ENCODE data around the gene ARHGAP26.
"Not testable (repeated sequence)": the region's sequence is repeated elsewhere in the genome, so short reads cannot be mapped to it uniquely, and the experiment has no call there.

The ARHGAP26 gene

GRCh38 chr5:142969624-142970439, 199.7 kb downstream of the ARHGAP26 start:
- DNase-seq: no peak

GRCh38 chr5:142970440-142971030, 200.4 kb downstream of the ARHGAP26 start:
- DNase-seq: no peak

- peak; percentile 21 for DNase-seq
These were observed 201.3 kb downstream of the ARHGAP26 start for GRCh38 chr5:142971303-142972013.

GRCh38 chr5:142972064-142972570, 201.9 kb downstream of the ARHGAP26 start:
- DNase-seq: no peak

- DNase-seq: no peak
These were observed 203.8 kb downstream of the ARHGAP26 start for GRCh38 chr5:142973932-142974331.

- DNase-seq: peak; percentile 54
These were observed 204.2 kb downstream of the ARHGAP26 start for GRCh38 chr5:142974409-142974808.

- DNase-seq: peak; percentile 72
These were observed 206.7 kb downstream of the ARHGAP26 start for GRCh38 chr5:142976861-142977260.

- DNase-seq: peak; percentile 95
These were observed 207.3 kb downstream of the ARHGAP26 start for GRCh38 chr5:142977363-142978051.

GRCh38 chr5:142978252-142978651, 208.1 kb downstream of the ARHGAP26 start:
- DNase-seq: no peak

- DNase-seq: no peak
These were observed 208.5 kb downstream of the ARHGAP26 start for GRCh38 chr5:142978726-142979125.

- no peak for DNase-seq
These were observed 209.5 kb downstream of the ARHGAP26 start for GRCh38 chr5:142979636-142980035.

- no peak for DNase-seq
These were observed 211.3 kb downstream of the ARHGAP26 start for GRCh38 chr5:142981475-142981874.

- DNase-seq: no peak
These were observed 212.0 kb downstream of the ARHGAP26 start for GRCh38 chr5:142981886-142982820.

GRCh38 chr5:142982821-142983200, 212.6 kb downstream of the ARHGAP26 start:
- no peak for DNase-seq

GRCh38 chr5:142984011-142984410, 213.8 kb downstream of the ARHGAP26 start:
- DNase-seq: no peak

GRCh38 chr5:142984525-142984924, 214.3 kb downstream of the ARHGAP26 start:
- no peak for DNase-seq

- DNase-seq: not testable (repeated sequence)
These were observed 219.1 kb downstream of the ARHGAP26 start for GRCh38 chr5:142989270-142989669.

- not testable (repeated sequence) for DNase-seq
These were observed 219.9 kb downstream of the ARHGAP26 start for GRCh38 chr5:142990073-142990472.

GRCh38 chr5:142994218-142994617, 224.0 kb downstream of the ARHGAP26 start:
- DNase-seq: peak; percentile 17

GRCh38 chr5:142995621-142996020, 225.4 kb downstream of the ARHGAP26 start:
- DNase-seq: not testable (repeated sequence)

GRCh38 chr5:142997591-142997990, 227.4 kb downstream of the ARHGAP26 start:
- DNase-seq: no peak
